HG03097 (cell line): ENCODE measurements around the gene GPR151.

Experiments
- ATAC-seq: cut with Tn5 transposase; IDR thresholded peaks from one replicate; pipeline ENCODE4 v1.9.1; 2021; ENCODE audit not compliant: unreplicated experiment, low FRiP score

GPR151 gene

GRCh38 chr5:146521403-146522106, 5.6 kb upstream of the GPR151 start:
- ATAC-seq: no peak

- no peak for ATAC-seq
These were observed 4.7 kb upstream of the GPR151 start for GRCh38 chr5:146520731-146521130.

GRCh38 chr5:146519554-146519953, 3.6 kb upstream of the GPR151 start:
- ATAC-seq: no peak

GRCh38 chr5:146515473-146516150, 378 bp downstream of the GPR151 start:
- no peak for ATAC-seq

GRCh38 chr5:146514575-146514974, 1.4 kb downstream of the GPR151 start:
- ATAC-seq: no peak

GRCh38 chr5:146513462-146513861, 2.5 kb downstream of the GPR151 start:
- ATAC-seq: no peak

DNA sequence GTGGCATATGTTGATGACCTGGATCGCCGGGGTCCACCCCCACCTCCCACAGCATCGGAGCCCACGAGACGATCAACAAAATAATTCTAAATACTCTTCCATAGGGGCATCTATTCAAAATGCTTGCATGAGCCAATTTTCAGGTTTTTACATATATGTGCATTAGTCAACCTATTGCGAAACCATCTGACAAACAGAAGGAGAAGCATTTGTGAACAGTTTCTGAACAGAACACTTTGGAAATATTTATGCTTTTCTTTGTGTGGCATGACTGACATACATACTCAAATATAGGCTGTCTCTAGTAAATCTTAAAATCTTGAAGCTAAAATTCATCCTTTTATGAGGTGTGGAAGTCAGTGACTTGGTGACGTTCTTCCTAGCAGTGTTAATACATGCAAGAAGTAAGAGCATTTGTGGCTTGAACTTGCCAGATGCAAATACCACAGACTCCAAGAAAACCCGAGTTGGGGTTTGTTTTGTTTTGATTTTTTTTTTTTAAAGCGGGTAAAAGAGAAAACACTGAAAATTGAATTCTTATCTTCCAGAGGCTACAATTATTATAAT, 5.3 kb downstream of the GPR151 start:
- no peak for ATAC-seq

GRCh38 chr5:146507428-146507827, 8.6 kb downstream of the GPR151 start:
- no peak for ATAC-seq

DNA sequence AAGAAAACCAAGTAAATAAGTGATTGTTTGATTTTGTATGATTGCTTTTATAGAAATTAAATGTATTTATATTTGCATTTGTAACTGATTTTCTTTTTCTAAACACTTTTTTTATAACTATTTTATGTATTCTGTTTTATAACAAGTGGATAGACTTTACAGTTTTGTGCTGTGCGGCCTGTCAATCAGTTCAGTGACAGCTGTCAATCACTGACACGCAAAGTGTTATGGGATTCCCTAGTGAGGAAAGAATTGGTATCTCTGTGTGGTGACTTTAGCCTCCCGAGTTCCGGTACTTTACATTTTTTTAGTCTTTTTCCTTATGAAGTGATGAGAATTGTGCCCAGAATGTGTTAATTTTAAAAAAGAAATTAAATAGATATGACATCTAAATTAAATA, 16.3 kb downstream of the GPR151 start:
- no peak for ATAC-seq

GRCh38 chr5:146494656-146495055, 21.3 kb downstream of the GPR151 start:
- ATAC-seq: no peak

DNA sequence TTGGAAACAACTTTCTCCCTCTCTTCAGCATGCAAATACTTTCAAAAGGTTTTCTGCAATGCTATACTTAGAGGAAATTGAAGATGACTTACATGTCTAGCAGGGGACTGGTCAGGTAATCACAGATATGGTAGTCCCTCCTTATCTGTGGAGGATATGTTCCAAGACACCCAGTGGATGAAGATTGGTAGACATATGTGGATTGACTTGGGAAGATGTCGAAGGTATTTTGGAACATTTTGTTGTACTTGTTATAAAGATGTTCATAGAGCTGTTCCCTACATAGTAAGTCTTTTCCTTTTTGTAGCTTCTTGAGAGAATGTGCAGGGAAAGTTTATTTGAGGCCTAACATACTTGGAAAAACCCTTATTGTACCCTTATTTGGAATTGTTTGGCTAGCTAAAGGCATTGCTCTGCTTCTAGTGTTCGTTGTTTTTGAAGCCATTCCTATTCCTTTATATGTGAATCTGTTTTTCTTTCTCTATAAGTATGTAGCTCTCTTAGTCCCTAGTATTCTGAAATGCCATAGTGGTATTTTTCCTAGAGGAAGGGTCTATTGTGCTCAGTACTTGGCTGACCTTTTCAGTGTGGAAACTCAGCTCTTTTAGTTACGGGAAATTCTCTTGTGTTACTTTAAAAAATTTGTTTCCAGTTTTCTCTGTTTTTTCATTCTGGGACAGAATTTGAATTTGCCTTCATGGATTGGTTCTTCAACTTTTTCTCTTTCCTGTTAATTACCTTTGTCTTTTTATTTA, 25.7 kb downstream of the GPR151 start:
- ATAC-seq: no peak

DNA sequence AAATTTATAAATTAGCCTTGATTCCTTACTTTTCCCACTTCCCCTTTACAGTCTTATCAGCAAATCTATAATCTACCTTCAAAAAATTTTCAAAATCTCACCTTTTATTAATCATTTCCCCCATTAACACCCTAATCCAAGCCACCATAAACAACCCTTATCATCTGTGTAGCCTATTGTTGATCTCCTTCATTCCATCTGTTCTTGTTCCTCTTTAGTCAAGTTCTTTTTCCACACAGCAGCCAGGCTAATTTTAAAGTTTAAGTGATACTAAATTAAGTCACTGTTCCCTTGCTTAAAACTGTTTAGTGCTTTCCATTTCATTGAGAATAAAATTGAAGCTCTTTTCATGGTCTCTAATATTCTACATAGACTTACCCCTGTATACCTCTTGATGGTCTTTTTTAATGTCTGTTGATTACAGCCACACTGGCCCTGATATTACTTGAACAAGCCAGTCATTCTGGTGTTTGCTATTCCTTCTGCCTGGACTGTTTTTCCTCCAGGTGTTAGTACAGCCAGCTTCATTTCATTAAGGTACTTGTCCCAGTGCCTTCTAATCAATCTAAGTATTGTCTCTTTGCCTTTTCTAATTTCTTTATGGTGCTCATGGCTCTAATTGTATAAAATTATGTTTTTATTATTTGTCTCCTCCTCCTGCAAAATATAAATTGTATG, 31.1 kb downstream of the GPR151 start:
- no peak for ATAC-seq

DNA sequence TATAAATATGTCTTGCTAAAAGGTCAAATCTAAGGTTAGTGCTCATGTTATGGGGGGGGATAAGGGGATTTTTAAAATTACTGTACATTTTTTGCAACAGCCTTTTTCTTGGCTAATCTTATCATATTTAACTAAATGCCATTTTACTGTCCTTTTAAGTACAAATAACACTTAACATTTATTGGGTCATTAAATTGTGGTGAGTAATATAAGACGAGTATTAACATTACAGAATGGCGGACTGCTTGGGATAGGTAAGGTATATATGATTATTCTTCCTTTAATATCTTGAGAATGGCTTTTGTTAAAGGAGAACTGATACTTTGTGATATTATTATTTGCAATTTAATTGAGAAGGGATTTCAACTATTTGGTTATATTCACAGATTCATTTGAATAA, 33.2 kb downstream of the GPR151 start:
- ATAC-seq: no peak

- ATAC-seq: no peak
These were observed 40.1 kb downstream of the GPR151 start for GRCh38 chr5:146475906-146476305.

GRCh38 chr5:146475190-146475780, 40.7 kb downstream of the GPR151 start:
- ATAC-seq: no peak

DNA sequence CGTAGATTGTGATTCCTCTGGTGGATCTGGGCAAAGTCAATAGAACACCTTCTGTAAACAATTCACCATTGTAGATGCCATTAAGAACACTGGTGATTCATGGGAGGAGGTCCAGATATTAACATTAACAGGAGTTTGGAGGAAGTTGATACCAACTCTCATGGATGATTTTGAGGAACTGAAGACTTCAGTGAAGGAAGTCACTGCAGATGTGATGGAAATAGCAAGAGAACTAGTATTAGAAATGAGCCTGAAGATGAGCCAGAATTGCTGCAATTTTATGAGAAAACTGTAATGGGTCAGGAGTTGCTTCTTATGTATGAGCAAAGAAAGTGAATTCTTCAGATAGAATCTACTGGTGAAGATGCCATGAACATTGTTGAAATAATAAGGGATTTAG, 41.9 kb downstream of the GPR151 start:
- no peak for ATAC-seq

GRCh38 chr5:146467760-146468159, 48.2 kb downstream of the GPR151 start:
- no peak for ATAC-seq

DNA sequence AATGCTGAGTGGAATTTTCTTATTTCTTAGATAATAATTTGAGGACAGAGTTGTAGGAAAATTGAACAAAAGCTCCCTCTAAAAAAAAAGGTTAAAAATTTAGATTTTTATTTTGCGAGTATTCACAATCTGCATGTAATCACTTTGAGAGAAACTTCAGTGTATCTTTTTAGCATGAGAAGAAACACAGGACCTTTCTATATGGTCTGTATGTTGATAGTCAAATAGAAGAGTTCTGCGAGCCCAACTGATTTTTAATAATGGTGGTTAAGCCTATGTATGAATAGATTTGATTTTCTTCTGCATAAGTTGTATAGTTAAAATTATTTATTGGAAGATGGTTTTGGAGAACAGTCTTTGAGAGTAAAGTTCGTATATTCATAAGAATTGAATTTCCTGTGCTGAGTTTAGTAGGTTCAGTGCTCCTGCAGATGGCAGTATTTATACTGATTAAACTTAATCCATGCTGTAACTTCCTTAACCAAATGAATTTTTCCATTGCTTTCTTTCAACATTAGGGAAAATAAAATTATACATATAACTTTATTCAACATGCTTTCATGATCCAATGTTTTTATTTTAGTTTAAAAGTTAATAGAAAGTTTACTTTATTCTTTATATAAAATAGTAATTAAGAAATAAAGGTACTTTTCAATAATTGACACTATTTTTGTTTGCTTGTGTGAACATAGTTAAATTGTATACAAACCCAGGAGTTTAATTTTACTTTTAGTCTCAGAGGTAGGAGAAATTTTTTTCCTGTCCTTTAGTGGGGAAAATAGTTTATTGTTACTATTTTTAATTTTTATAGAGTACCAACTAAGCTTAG, 49.3 kb downstream of the GPR151 start:
- no peak for ATAC-seq

- no peak for ATAC-seq
These were observed 52.5 kb downstream of the GPR151 start for GRCh38 chr5:146463446-146463845.
